NCI-H2081 (cell line): Measurements from ENCODE around the gene TMEM190.
"Not testable (repeated sequence)": the region's sequence is repeated elsewhere in the genome, so short reads cannot be mapped to it uniquely, and the experiment has no call there.

Experiments used
- DNase-seq, 2 experiments: peaks; one replicate each; lab custom pipeline; 2025; lab: John Stamatoyannopoulos, UW

Gene TMEM190

DNA sequence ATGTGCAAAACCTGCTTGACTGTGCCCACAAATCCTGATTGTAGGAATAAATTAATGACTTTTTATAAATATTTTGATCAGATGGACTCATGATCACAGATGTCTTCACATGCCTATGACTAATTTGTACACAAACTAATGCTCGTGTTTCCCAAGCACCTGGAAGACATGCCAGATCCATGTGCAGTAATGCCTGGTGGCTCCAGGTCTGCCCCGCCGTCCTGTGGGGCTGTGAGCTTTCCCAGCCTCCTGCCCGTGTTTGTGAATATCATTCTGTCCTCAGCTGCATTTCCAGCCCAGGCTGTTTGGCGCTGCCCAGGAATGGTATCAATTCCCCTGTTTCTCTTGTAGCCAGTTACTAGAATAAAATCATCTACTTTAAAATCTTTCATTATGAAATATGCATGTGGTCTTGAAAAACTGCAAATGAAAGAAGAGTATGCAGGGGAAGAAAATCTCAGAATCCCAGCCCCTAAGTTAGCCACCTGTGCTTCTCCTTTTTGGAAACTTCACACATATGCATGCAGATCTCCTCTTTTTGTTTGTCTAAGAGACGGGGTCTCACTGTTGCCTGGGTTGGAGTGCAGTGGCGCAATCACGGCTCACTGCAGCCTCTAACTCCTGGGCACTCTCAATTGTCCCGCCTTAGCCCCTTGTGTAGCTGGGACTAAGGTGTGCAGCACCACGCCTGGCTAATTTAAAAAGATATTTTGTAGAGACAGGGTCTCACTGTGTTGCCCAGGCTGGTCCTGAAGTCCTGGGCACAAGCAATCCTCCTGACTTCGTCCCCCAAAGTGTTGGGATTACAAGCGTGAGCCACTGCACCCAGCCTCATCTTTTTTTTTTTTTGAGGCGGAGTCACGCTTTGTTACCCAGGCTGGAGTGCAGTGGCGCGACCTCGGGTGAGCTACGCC, 15.3 kb downstream of the TMEM190 start:
- DNase-seq = no peak

DNA sequence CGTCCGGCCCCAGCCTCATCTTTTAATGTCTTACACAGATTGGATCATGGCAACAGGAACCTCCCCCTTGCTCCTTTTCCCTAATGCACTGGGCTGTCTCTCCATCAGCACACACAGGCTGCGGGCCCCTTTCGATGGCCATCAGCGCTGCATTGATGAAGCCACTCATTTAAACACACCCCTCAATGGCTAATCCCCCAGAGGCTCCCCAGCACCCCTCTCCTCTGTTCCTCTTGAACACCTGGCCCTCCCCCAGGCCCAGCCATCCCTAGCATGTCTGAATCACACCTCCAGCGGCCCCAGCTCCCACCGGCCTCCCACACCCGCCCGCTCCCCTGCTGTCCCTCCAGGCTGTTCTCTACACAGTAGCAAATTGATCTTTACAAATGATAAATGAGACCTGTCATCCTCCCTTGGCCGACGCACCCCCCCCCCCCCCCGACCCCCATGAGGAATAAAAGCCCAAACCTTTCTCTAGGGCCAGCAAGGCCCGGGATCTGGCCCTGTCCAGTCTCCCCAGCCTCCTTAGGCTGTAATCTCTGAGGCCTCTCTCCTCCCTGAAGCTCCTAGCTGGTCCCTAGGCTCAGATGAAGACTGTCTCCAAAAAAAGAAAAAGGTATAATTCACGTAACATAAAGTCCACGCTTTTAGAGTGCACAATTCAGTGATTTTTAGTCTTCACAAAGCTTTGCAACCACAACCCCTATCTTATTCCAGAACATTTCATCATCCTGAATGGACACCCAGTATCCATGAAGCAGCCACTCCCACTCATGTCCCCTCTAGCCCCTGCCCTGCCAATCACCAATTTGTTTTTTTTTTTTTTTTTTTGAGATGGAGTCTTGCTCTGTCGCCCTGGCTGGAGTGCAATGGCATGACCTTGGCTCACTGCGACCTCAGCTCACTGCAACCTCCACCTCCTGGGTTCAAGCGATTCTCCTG, 16.5 kb downstream of the TMEM190 start:
- DNase-seq = no peak

DNA sequence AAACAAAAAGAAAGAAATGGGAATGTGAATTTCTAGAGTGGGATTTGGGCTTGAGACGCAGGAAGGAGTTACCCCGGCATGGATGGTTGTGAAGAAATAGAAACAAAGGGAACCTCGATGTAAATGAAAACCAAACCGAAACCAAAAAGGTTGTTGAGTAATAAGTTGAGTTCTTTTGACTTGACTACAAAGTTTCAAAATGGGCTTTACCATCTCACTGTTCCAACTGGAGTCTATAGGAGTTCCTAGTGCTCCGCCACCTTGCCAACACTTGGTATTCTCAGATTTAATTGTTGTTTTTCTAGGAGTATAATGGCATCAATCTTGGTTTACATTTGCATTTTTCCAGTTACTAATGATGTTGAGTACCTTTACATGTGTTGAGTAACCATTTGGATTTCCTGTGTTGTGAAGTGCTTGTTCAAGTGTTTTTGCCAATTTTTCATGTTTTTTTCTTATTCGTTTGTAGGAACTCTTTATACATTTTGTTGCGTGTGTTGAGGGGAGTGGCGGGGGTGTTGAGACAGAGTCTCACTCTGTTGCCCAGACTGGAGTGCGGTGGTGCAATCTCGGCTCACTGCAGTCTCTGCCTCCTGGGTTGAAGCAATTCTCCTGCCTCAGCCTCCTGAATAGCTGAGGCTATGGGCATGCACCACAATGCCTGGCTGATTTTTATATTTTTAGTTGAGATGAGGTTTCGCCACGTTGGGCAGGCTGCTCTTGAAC, 21.7 kb downstream of the TMEM190 start:
- no peak for DNase-seq

GRCh38 chr19:55400281-55401087, 23.9 kb downstream of the TMEM190 start:
- no peak for DNase-seq

- DNase-seq = not testable (repeated sequence)
Observed at GRCh38 chr19:55401390-55401789, 24.8 kb downstream of the TMEM190 start.

DNA sequence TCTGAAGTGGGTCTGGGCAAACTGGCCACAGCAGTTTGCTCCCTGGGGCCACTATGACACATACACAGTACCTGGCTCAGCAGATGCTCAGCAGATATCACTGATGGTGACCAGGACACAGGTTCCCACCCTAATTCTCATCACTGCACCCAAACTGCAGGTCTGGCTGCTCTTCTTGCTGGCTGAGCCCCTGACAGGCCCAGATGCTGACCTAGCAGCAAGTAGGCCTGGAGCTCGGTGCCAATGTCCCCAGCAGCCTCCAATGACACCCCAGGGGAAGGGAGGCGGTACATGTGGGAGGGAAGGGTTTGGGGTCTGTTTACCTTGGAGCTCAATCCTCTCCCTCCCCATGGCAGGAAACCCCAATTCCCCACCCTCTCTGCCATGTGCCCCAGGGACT, 25.9 kb downstream of the TMEM190 start:
- no peak for DNase-seq

- no peak for DNase-seq
Observed at GRCh38 chr19:55405638-55406037, 29.0 kb downstream of the TMEM190 start.

GRCh38 chr19:55406091-55406825, 29.6 kb downstream of the TMEM190 start:
- DNase-seq = no peak

GRCh38 chr19:55406826-55407549, 30.4 kb downstream of the TMEM190 start:
- DNase-seq = no peak

GRCh38 chr19:55407550-55407799, 30.8 kb downstream of the TMEM190 start, which contains the start of gene UBE2S:
TSS of gene UBE2S (minus strand) at chr19:55407788. CDS start at chr19:55407589, 199 bp downstream.
- not testable (repeated sequence) for DNase-seq

- peak; percentile 99 for DNase-seq
Observed at GRCh38 chr19:55407800-55408532, 31.3 kb downstream of the TMEM190 start.

DNA sequence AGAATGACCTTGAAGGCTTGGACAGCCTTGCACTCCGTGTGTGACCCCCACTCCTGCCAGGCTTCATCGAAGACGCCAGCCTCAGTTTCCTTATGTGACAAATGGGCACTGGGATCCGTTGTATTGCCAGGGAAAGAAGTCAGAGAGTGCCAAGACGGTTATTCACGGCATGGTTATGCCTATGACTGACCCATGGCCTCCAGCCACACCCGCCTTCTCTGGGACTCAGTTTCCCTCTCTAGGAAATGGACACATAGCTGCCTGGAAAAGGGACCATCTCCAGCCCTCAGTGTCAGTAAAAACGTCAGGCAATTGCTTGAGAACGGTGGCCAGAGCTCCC, 31.9 kb downstream of the TMEM190 start:
- no peak for DNase-seq

- DNase-seq = not testable (repeated sequence)
Observed at GRCh38 chr19:55409179-55409578, 32.6 kb downstream of the TMEM190 start.

DNA sequence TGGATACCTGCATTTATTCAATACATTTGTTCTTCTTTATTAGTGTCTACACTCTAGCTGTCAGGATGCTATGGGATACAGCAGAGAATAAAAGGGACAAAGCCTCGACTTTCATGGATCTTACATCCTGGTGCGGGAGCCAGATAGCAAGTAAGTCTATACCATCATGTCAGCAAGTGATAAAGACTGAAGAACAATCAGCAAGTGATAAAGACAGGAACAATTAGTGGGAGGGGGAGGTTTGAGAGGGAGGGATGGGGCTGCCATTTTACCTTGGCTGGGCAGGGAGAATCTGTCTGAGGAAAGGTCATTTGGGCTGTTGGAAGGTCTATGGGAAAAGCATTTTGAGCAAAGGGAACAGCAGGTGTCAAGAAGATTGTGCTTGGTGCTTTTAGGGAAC, 33.5 kb downstream of the TMEM190 start:
- no peak for DNase-seq

GRCh38 chr19:55418185-55418584, 41.6 kb downstream of the TMEM190 start:
- DNase-seq = peak; percentile 58 to 65

DNA sequence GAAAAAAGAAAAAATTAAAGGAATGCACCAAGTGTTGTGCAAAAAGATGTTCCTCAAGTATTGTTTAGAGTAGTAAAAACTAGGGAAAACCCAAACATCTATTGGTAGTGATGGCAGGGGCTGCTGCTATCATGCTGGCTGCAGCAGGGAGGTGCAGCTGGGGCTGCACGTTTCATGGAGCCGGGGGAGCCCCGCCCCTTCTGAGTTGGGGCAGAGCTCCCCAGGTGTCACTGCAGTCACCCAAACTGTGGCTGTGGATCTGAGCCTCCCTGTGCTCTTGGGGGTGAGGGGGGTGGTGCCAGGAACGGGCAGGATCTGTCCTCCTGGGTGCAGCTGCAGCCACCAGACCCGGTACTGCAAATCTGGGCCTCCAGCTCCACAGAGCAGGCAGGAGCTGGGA, 42.5 kb downstream of the TMEM190 start:
- DNase-seq = no peak

GRCh38 chr19:55419624-55420236, 43.1 kb downstream of the TMEM190 start:
- DNase-seq = no peak

GRCh38 chr19:55421281-55421680, 44.7 kb downstream of the TMEM190 start:
- not testable (repeated sequence) for DNase-seq
